Activated T-helper 2 cell treated with anti-CD3 and anti-CD28 coated beads, Interferon-gamma antibody, Interleukin-2, Interleukin-4, amounts not matched to agents 10 μg/mL and 5 μg/mL and 100 μg/mL, durations not matched to agents 14 hours and 24 hours and 36 hours (primary cell): ENCODE data around the gene DAB1. TPM values are rescaled to one million over a fixed set of nuclear protein-coding genes. Genes with fewer than 3 reads are reported as not detected.
"Not testable (repeated sequence)": the region's sequence is repeated elsewhere in the genome, so short reads cannot be mapped to it uniquely, and the experiment has no call there.

Experiments
- DNase-seq: peaks from one replicate; pipeline ENCODE4 v3.0.0; 2021; ENCODE audit warnings: low spot score
- H3K27ac Mint-ChIP-seq: one replicate; pipeline ENCODE4 v1.8.0; 2021; ENCODE audit warnings: mixed read lengths
- H3K27me3 Mint-ChIP-seq: one replicate; pipeline ENCODE4 v1.8.0; 2021; ENCODE audit warnings: low read depth, mixed read lengths
- H3K36me3 Mint-ChIP-seq: one replicate; pipeline ENCODE4 v1.8.0; 2021; ENCODE audit warnings: low read depth, mixed read lengths
- H3K4me1 Mint-ChIP-seq: one replicate; pipeline ENCODE4 v1.8.0; 2021; ENCODE audit warnings: low read depth, mixed read lengths
- H3K4me3 Mint-ChIP-seq: one replicate; pipeline ENCODE4 v1.8.0; 2021; ENCODE audit warnings: low read depth, mild to moderate bottlenecking, moderate library complexity, mixed read lengths
- H3K9me3 Mint-ChIP-seq: one replicate; pipeline ENCODE4 v1.8.0; 2021; ENCODE audit warnings: mixed read lengths
- intact Hi-C: fragments of 100-400 bp; cut with micrococcal nuclease; formaldehyde crosslinking; loops from one replicate; pipeline ENCODE4 v1.15.1; 2023
- total RNA-seq: library from RNA; stranded (reverse); gene quantifications from 2 replicates; pipeline ENCODE4 v1.2.3, GENCODE V29; 2022

DAB1 gene
- total RNA-seq, 1 donor from 2014 or later, result not detected

- intact Hi-C loops, result no loop called here
- Mint-ChIP-seq H3K4me1 (no peaks in the 10 kb centered on the region), H3K36me3 (no peaks in the 10 kb centered on the region), H3K4me3 (no peak overlapping the region), H3K27me3 (no peaks in the 10 kb centered on the region), H3K27ac (no peak overlapping the region), H3K9me3 (no peaks in the 10 kb centered on the region)
- no peak for DNase-seq
Observed at GRCh38 chr1:57091642-57092041, 332.2 kb downstream of the DAB1 start.

- intact Hi-C loops, result no loop called here
- no peak overlapping the region for H3K4me3 Mint-ChIP-seq
- H3K4me1 Mint-ChIP-seq, result no peaks in the 10 kb centered on the region
- no peaks in the 10 kb centered on the region for H3K9me3 Mint-ChIP-seq
- H3K27ac Mint-ChIP-seq, result no peak overlapping the region
- H3K27me3 Mint-ChIP-seq, result no peaks in the 10 kb centered on the region
- H3K36me3 Mint-ChIP-seq, result no peaks in the 10 kb centered on the region
- no peak for DNase-seq
Observed at GRCh38 chr1:57089855-57090254, 334.0 kb downstream of the DAB1 start.

- Mint-ChIP-seq H3K27ac (no peak overlapping the region), H3K9me3 (no peaks in the 10 kb centered on the region), H3K4me3 (no peak overlapping the region), H3K36me3 (no peaks in the 10 kb centered on the region), H3K4me1 (no peaks in the 10 kb centered on the region), H3K27me3 (no peaks in the 10 kb centered on the region)
- intact Hi-C loops, result no loop called here
- no peak for DNase-seq
Observed at GRCh38 chr1:57089221-57089620, 334.6 kb downstream of the DAB1 start.

GRCh38 chr1:57088653-57089052 lies 335.2 kb downstream of the DAB1 start:
- Mint-ChIP-seq H3K4me3 (no peak overlapping the region), H3K9me3 (no peaks in the 10 kb centered on the region), H3K27ac (no peak overlapping the region), H3K27me3 (no peaks in the 10 kb centered on the region), H3K36me3 (no peaks in the 10 kb centered on the region), H3K4me1 (no peaks in the 10 kb centered on the region)
- intact Hi-C loops, result no loop called here
- no peak for DNase-seq

- H3K36me3 Mint-ChIP-seq, intact Hi-C loops, H3K27me3 Mint-ChIP-seq, H3K9me3 Mint-ChIP-seq, H3K27ac Mint-ChIP-seq, H3K4me1 Mint-ChIP-seq, H3K4me3 Mint-ChIP-seq, DNase-seq: not testable (repeated sequence)
Observed at GRCh38 chr1:57087660-57088059, 336.2 kb downstream of the DAB1 start.

- no peaks in the 10 kb centered on the region for H3K9me3 Mint-ChIP-seq
- no peak overlapping the region for H3K4me3 Mint-ChIP-seq
- no peaks in the 10 kb centered on the region for H3K4me1 Mint-ChIP-seq
- H3K27me3 Mint-ChIP-seq, result no peaks in the 10 kb centered on the region
- H3K27ac Mint-ChIP-seq, result no peak overlapping the region
- no peaks in the 10 kb centered on the region for H3K36me3 Mint-ChIP-seq
- intact Hi-C loops, result no loop called here
- DNase-seq, result no peak
Observed at GRCh38 chr1:57086154-57086553, 337.7 kb downstream of the DAB1 start.

- H3K36me3 Mint-ChIP-seq, result no peaks in the 10 kb centered on the region
- no peaks in the 10 kb centered on the region for H3K4me1 Mint-ChIP-seq
- H3K27ac Mint-ChIP-seq, result no peak overlapping the region
- intact Hi-C loops, result no loop called here
- H3K27me3 Mint-ChIP-seq, result no peaks in the 10 kb centered on the region
- DNase-seq, result no peak
- H3K9me3 Mint-ChIP-seq, result no peaks in the 10 kb centered on the region
- no peak overlapping the region for H3K4me3 Mint-ChIP-seq
Observed at GRCh38 chr1:57084701-57085100, 339.2 kb downstream of the DAB1 start.

GRCh38 chr1:57082711-57083439 lies 341.0 kb downstream of the DAB1 start:
- Mint-ChIP-seq H3K36me3 (no peaks in the 10 kb centered on the region), H3K27me3 (no peaks in the 10 kb centered on the region), H3K4me3 (no peak overlapping the region), H3K4me1 (no peaks in the 10 kb centered on the region), H3K27ac (no peak overlapping the region), H3K9me3 (no peaks in the 10 kb centered on the region)
- DNase-seq, result no peak
- intact Hi-C loops, result no loop called here

GRCh38 chr1:57079454-57080157 lies 344.3 kb downstream of the DAB1 start:
- H3K27ac Mint-ChIP-seq, result no peak overlapping the region
- H3K27me3 Mint-ChIP-seq, result no peaks in the 10 kb centered on the region
- H3K9me3 Mint-ChIP-seq, result no peaks in the 10 kb centered on the region
- intact Hi-C loops, result no loop called here
- DNase-seq, result no peak
- H3K4me1 Mint-ChIP-seq, result no peaks in the 10 kb centered on the region
- H3K36me3 Mint-ChIP-seq, result no peaks in the 10 kb centered on the region
- H3K4me3 Mint-ChIP-seq, result no peak overlapping the region

- intact Hi-C loops, result no loop called here
- H3K4me1 Mint-ChIP-seq, result no peaks in the 10 kb centered on the region
- H3K27ac Mint-ChIP-seq, result no peak overlapping the region
- DNase-seq, result no peak
- no peak overlapping the region for H3K4me3 Mint-ChIP-seq
- no peaks in the 10 kb centered on the region for H3K36me3 Mint-ChIP-seq
- no peaks in the 10 kb centered on the region for H3K27me3 Mint-ChIP-seq
- H3K9me3 Mint-ChIP-seq, result no peaks in the 10 kb centered on the region
Observed at GRCh38 chr1:57072401-57073110, 351.3 kb downstream of the DAB1 start.

GRCh38 chr1:57067863-57068262 lies 356.0 kb downstream of the DAB1 start:
- no peaks in the 10 kb centered on the region for H3K4me1 Mint-ChIP-seq
- intact Hi-C loops, result no loop called here
- no peaks in the 10 kb centered on the region for H3K9me3 Mint-ChIP-seq
- no peaks in the 10 kb centered on the region for H3K27me3 Mint-ChIP-seq
- no peak overlapping the region for H3K4me3 Mint-ChIP-seq
- DNase-seq, result no peak
- H3K36me3 Mint-ChIP-seq, result no peaks in the 10 kb centered on the region
- H3K27ac Mint-ChIP-seq, result no peak overlapping the region

GRCh38 chr1:57066980-57067610 lies 356.8 kb downstream of the DAB1 start:
- H3K27ac Mint-ChIP-seq, result no peak overlapping the region
- no peaks in the 10 kb centered on the region for H3K36me3 Mint-ChIP-seq
- intact Hi-C loops, result no loop called here

GRCh38 chr1:57065442-57065841 lies 358.4 kb downstream of the DAB1 start:
- Mint-ChIP-seq H3K9me3 (no peaks in the 10 kb centered on the region), H3K27ac (no peak overlapping the region), H3K27me3 (no peaks in the 10 kb centered on the region), H3K4me3 (no peak overlapping the region), H3K4me1 (no peaks in the 10 kb centered on the region), H3K36me3 (no peaks in the 10 kb centered on the region)
- intact Hi-C loops, result no loop called here
- DNase-seq, result no peak

More at GRCh38 chr1:57066980-57067610, 356.8 kb downstream of the DAB1 start:
- Mint-ChIP-seq H3K9me3 (no peaks in the 10 kb centered on the region), H3K4me1 (no peaks in the 10 kb centered on the region), H3K27me3 (no peaks in the 10 kb centered on the region), H3K4me3 (no peak overlapping the region)
- DNase-seq, result no peak
